Activated naive CD8-positive, alpha-beta T cell treated with anti-CD3 and anti-CD28 coated beads, Interleukin-2, amount 50 U/mL, for 24 hours (primary cell): ENCODE data around the gene ANTKMT.
"Not testable (repeated sequence)": the region's sequence is repeated elsewhere in the genome, so short reads cannot be mapped to it uniquely, and the experiment has no call there.

Experiments
- ATAC-seq: fragments of 150-1000 bp; cut with Tn5 transposase; one replicate; pipeline ENCODE4 v1.10.0; 2021
- DNase-seq: peaks from one replicate; pipeline ENCODE4 v3.0.0; 2021
- H3K27ac Mint-ChIP-seq: one replicate; pipeline ENCODE4 v1.8.0; 2021; ENCODE audit warnings: mild to moderate bottlenecking, mixed read lengths
- H3K27me3 Mint-ChIP-seq: one replicate; pipeline ENCODE4 v1.8.0; 2021; ENCODE audit warnings: mixed read lengths
- H3K36me3 Mint-ChIP-seq: one replicate; pipeline ENCODE4 v1.8.0; 2021; ENCODE audit warnings: low read depth, mixed read lengths
- H3K4me1 Mint-ChIP-seq: one replicate; pipeline ENCODE4 v1.8.0; 2021; ENCODE audit warnings: mixed read lengths
- H3K4me3 Mint-ChIP-seq: one replicate; pipeline ENCODE4 v1.8.0; 2021; ENCODE audit warnings: mild to moderate bottlenecking, moderate library complexity, mixed read lengths
- H3K9me3 Mint-ChIP-seq: one replicate; pipeline ENCODE4 v1.8.0; 2021; ENCODE audit warnings: mixed read lengths

ANTKMT gene

GRCh38 chr16:745739-746138, 24.8 kb downstream of the ANTKMT start:
- no peaks in the 10 kb centered on the region for H3K9me3 Mint-ChIP-seq
- peaks cover 2% of the 10 kb centered on the region for H3K4me1 Mint-ChIP-seq
- no peak overlapping the region for H3K27ac Mint-ChIP-seq
- no peaks in the 10 kb centered on the region for H3K36me3 Mint-ChIP-seq
- DNase-seq, result no peak
- peak; percentile 37 for ATAC-seq
- no peak overlapping the region for H3K4me3 Mint-ChIP-seq
- no peaks in the 10 kb centered on the region for H3K27me3 Mint-ChIP-seq

GRCh38 chr16:746637-747036, 25.7 kb downstream of the ANTKMT start:
- H3K4me1 Mint-ChIP-seq, result no peaks in the 10 kb centered on the region
- H3K9me3 Mint-ChIP-seq, result no peaks in the 10 kb centered on the region
- DNase-seq, result no peak
- ATAC-seq, result no peak
- H3K4me3 Mint-ChIP-seq, result no peak overlapping the region
- H3K27ac Mint-ChIP-seq, result no peak overlapping the region
- no peaks in the 10 kb centered on the region for H3K36me3 Mint-ChIP-seq
- no peaks in the 10 kb centered on the region for H3K27me3 Mint-ChIP-seq

DNA sequence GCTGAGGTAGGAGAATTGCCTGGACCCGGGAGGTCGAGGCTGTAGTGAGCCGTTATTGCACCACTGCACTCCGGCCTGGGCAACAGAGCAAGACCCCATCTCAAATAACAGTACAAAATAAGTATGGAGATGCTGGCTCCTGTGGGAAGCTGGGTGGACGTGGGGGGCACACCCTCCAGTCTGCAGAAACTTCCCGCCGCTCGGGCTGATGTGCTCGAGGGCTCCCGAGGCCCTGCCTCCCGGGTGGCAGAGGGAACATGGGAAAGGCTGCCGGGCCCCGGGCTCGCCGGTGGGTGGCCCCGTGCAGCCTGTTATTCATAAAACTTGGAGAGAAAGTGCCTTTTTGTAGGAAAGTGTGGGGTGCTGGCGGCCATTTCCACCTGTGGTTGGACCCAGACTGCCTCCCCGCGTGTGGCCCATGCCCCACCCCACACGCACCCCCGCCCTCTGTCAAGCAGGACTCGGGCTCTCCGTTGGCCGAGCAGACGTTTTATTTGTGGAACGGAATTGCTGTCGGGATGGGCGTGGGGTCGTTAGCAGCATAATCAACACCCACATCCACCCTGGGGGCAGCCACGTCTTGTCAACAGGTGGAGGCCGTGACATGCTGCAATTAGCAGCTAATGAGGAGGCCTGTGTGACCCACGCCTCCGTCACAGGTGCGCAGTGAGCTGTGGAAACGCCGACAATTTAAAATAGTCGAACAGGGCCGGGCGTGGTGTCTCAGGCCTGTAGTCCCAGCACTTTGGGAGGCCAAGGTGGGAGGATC, 27.2 kb downstream of the ANTKMT start:
- no peak overlapping the region for H3K4me3 Mint-ChIP-seq
- H3K27me3 Mint-ChIP-seq, result no peaks in the 10 kb centered on the region
- H3K4me1 Mint-ChIP-seq, result no peaks in the 10 kb centered on the region
- no peak for DNase-seq
- no peaks in the 10 kb centered on the region for H3K36me3 Mint-ChIP-seq
- H3K27ac Mint-ChIP-seq, result no peak overlapping the region
- no peak for ATAC-seq
- no peaks in the 10 kb centered on the region for H3K9me3 Mint-ChIP-seq

GRCh38 chr16:749010-749409, 28.1 kb downstream of the ANTKMT start:
- H3K27ac Mint-ChIP-seq, result no peak overlapping the region
- DNase-seq (no peak), ATAC-seq (no peak)
- H3K4me1 Mint-ChIP-seq, result no peaks in the 10 kb centered on the region
- no peak overlapping the region for H3K4me3 Mint-ChIP-seq
- no peaks in the 10 kb centered on the region for H3K36me3 Mint-ChIP-seq
- H3K27me3 Mint-ChIP-seq, result no peaks in the 10 kb centered on the region
- H3K9me3 Mint-ChIP-seq, result no peaks in the 10 kb centered on the region

- no peaks in the 10 kb centered on the region for H3K36me3 Mint-ChIP-seq
- H3K4me3 Mint-ChIP-seq, result no peak overlapping the region
- no peak overlapping the region for H3K27ac Mint-ChIP-seq
- ATAC-seq (no peak), DNase-seq (no peak)
- no peaks in the 10 kb centered on the region for H3K9me3 Mint-ChIP-seq
- H3K4me1 Mint-ChIP-seq, result no peaks in the 10 kb centered on the region
- H3K27me3 Mint-ChIP-seq, result no peaks in the 10 kb centered on the region
These were observed 29.5 kb downstream of the ANTKMT start for GRCh38 chr16:750485-750884.

GRCh38 chr16:751152-752006, 30.4 kb downstream of the ANTKMT start:
- DNase-seq, result no peak
- H3K27me3 Mint-ChIP-seq, result no peaks in the 10 kb centered on the region
- H3K27ac Mint-ChIP-seq, result no peak overlapping the region
- no peaks in the 10 kb centered on the region for H3K36me3 Mint-ChIP-seq
- H3K4me3 Mint-ChIP-seq, result no peak overlapping the region
- H3K4me1 Mint-ChIP-seq, result no peaks in the 10 kb centered on the region
- no peak for ATAC-seq
- no peaks in the 10 kb centered on the region for H3K9me3 Mint-ChIP-seq

DNA sequence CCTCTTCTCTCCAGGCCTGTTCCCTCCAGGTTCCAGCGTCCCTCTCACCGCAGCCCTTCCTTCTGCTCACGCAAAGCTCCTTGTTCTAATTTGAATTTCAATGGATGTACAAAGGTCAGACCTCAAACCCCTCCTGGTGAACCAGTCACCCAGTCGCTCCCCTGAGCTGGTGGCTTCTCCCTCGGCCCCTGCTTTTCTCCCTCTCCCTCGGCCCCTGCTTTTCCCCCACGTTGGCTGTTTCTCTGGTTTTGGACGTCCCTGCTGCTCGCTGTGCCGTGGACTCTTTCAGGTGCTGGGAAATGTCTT, 31.0 kb downstream of the ANTKMT start:
- ATAC-seq (no peak), DNase-seq (no peak)
- Mint-ChIP-seq H3K36me3 (no peaks in the 10 kb centered on the region), H3K9me3 (no peaks in the 10 kb centered on the region), H3K27ac (no peak overlapping the region), H3K4me3 (no peak overlapping the region), H3K27me3 (no peaks in the 10 kb centered on the region), H3K4me1 (no peaks in the 10 kb centered on the region)

DNA sequence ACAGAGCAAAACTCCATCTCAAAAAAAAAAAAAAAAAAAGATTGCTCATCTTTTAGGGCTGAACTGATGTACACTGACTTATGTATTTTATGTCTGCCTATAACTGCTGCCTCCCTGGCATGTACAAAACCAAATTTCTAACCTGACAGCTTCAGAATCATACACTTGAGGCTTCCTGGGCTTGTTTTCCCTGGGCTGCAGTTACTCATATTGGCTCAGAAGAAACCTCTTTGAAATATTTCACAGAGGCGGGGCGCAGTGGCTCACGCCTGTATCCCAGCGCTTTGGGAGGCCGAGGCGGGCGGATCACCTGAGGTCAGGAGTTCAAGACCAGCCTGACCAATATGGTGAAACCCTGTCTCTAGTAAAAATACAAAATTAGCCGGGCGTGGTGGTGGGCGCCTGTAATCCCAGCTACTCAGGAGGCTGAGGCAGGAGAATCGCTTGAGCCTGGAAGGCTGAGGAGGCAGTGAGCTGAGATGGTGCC, 33.2 kb downstream of the ANTKMT start:
- DNase-seq, H3K36me3 Mint-ChIP-seq, H3K4me3 Mint-ChIP-seq, H3K9me3 Mint-ChIP-seq, H3K27ac Mint-ChIP-seq, ATAC-seq, H3K27me3 Mint-ChIP-seq, H3K4me1 Mint-ChIP-seq: not testable (repeated sequence)

DNA sequence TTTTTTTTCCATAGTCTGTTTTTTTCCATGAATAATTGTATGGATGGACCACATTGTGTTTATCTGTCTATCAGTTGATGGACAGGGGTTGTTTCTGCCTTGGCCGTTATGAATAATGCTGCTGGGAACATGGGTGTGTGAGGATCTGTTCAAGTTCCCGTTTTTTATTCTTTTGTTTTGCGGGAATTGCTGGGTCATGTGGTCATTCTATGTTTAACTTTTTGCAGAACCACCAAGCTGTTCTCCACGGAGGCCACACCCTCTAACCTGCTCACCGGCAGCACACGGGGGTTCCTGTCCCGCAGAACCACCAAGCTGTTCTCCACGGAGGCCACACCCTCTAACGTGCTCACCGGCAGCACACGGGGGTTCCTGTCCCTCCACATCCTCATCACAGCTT, 33.7 kb downstream of the ANTKMT start:
- no peaks in the 10 kb centered on the region for H3K36me3 Mint-ChIP-seq
- no peak for DNase-seq
- no peak overlapping the region for H3K4me3 Mint-ChIP-seq
- ATAC-seq, result no peak
- no peaks in the 10 kb centered on the region for H3K9me3 Mint-ChIP-seq
- peaks cover 3% of the 10 kb centered on the region for H3K27me3 Mint-ChIP-seq
- no peaks in the 10 kb centered on the region for H3K4me1 Mint-ChIP-seq
- H3K27ac Mint-ChIP-seq, result no peak overlapping the region

DNA sequence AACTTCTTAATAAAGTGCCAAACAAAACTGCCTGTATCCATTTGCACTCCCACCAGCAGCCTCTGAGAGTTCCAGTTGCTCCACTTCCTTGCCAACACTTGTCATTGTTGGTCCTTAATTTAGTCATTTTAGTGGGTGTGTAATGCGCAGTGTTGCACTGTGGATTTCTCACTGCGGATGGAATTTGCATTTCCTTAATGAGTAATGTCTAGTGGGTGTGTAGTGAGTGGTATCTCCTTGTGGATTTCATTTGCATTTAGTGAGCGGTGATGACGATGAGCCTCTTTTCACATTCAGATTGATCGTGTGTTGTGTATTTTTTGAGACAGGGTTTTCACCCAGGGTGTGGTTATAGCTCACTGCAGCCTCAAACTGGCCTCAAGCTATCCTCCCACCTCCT, 35.5 kb downstream of the ANTKMT start:
- H3K9me3 Mint-ChIP-seq, result no peaks in the 10 kb centered on the region
- H3K4me1 Mint-ChIP-seq, result no peaks in the 10 kb centered on the region
- no peaks in the 10 kb centered on the region for H3K36me3 Mint-ChIP-seq
- ATAC-seq (no peak), DNase-seq (no peak)
- H3K27ac Mint-ChIP-seq, result no peak overlapping the region
- H3K27me3 Mint-ChIP-seq, result peaks cover 3% of the 10 kb centered on the region
- no peak overlapping the region for H3K4me3 Mint-ChIP-seq

GRCh38 chr16:759110-759910, 38.4 kb downstream of the ANTKMT start:
- no peak for DNase-seq
- H3K4me1 Mint-ChIP-seq, result no peaks in the 10 kb centered on the region
- peaks cover 3% of the 10 kb centered on the region for H3K27me3 Mint-ChIP-seq
- no peaks in the 10 kb centered on the region for H3K36me3 Mint-ChIP-seq
- no peak overlapping the region for H3K27ac Mint-ChIP-seq
- ATAC-seq, result no peak
- H3K9me3 Mint-ChIP-seq, result no peaks in the 10 kb centered on the region
- no peak overlapping the region for H3K4me3 Mint-ChIP-seq

- ATAC-seq (no peak), DNase-seq (no peak)
- H3K4me1 Mint-ChIP-seq, result no peaks in the 10 kb centered on the region
- H3K27me3 Mint-ChIP-seq, result peaks cover 3% of the 10 kb centered on the region
- no peaks in the 10 kb centered on the region for H3K9me3 Mint-ChIP-seq
- no peak overlapping the region for H3K4me3 Mint-ChIP-seq
- H3K36me3 Mint-ChIP-seq, result no peaks in the 10 kb centered on the region
- H3K27ac Mint-ChIP-seq, result no peak overlapping the region
These were observed 39.1 kb downstream of the ANTKMT start for GRCh38 chr16:760065-760464.

- DNase-seq (no peak), ATAC-seq (no peak)
- H3K27me3 Mint-ChIP-seq, result peaks cover 3% of the 10 kb centered on the region
- no peaks in the 10 kb centered on the region for H3K4me1 Mint-ChIP-seq
- no peak within 1 kb of the TSS for H3K27ac Mint-ChIP-seq
- H3K4me3 Mint-ChIP-seq, result no peak within 1 kb of the TSS
- H3K9me3 Mint-ChIP-seq, result no peaks in the 10 kb centered on the region
- H3K36me3 Mint-ChIP-seq, result no peaks in the 10 kb centered on the region
These were observed 39.8 kb downstream of the ANTKMT start, which contains the start of gene MSLN for GRCh38 chr16:760545-761343. MSLN (plus strand) TSS chr16:760734; CDS start chr16:762681, 1,947 bp downstream.
